Large intestine (tissue), 3 donors: ENCODE results near the gene DDX25. TPM values are rescaled to one million over a fixed set of nuclear protein-coding genes. Genes with fewer than 3 reads are reported as not detected.
A peak's percentile ranks its signal among the peaks of the same experiment; 100 is the strongest.

Source experiments
- DNase-seq, 2 donors: peaks; one replicate each; pipeline versions ENCODE4 v3.0.0 to v3.0.0-alpha.2; 2013
- H3K27ac ChIP-seq: one replicate; pipeline ENCODE4 v1.5.1; 2013; ENCODE audit warnings: low read length
- H3K27me3 ChIP-seq: 2 replicates; pipeline ENCODE4 v1.6.1; 2013; ENCODE audit warnings: low read length; ENCODE audit not compliant: control insufficient read depth, insufficient read depth
- H3K36me3 ChIP-seq: 2 replicates; pipeline ENCODE4 v1.6.1; 2013; ENCODE audit warnings: low read length; ENCODE audit not compliant: control insufficient read depth, insufficient read depth
- H3K4me1 ChIP-seq: one replicate; pipeline ENCODE4 v1.6.1; 2013; ENCODE audit warnings: low read length; ENCODE audit not compliant: control insufficient read depth, insufficient read depth
- H3K4me3 ChIP-seq: one replicate; pipeline ENCODE4 v1.5.1; 2013; ENCODE audit warnings: low read length
- H3K9me3 ChIP-seq: one replicate; pipeline ENCODE4 v1.6.1; 2013; ENCODE audit warnings: mild to moderate bottlenecking, low read depth, low read length, moderate library complexity; ENCODE audit not compliant: control insufficient read depth
- WGBS: methylation state at CpG from one replicate; pipeline ENCODE4 v1.1.5; 2013; ENCODE audit warnings: low lambda C conversion rate; ENCODE audit not compliant: insufficient coverage; 5-methylcytosine and 5-hydroxymethylcytosine counted together
- polyA plus RNA-seq: library from polyadenylated mRNA; unstranded; fragments of 120-200 nt; gene quantifications from one replicate; pipeline ENCODE4 v1.2.1, GENCODE V29; 2013

DDX25 gene
- polyA plus RNA-seq, 1 donor = 2.0 TPM

DNA sequence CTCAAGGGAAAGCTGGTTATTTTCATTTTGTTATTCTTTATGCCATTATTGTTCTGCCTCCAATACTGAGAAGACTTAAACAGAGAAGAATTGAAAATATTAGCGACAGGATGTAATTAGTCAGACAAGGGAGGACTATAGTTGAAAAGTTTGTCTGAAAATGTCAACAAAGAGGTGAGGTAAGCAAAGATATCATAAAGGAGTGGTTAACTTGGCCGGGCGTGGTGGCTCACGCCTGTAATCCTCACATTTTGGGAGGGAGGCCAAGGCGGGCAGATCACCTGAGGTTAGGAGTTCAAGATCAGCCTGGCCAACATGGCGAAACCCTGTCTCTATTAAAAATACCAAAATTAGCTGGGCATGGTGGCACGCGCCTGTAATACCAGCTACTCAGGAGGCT lies 20.9 kb upstream of the DDX25 start:
- no peak overlapping the region for H3K4me3 ChIP-seq
- no CpG with 5 or more reads among the region's 8 CpGs for WGBS

GRCh38 chr11:125886997-125887372 lies 17.3 kb upstream of the DDX25 start:
- H3K27me3 ChIP-seq = no peaks in the 10 kb centered on the region
- no peaks in the 10 kb centered on the region for H3K36me3 ChIP-seq
- no peaks in the 10 kb centered on the region for H3K4me1 ChIP-seq
- peak in 1 of 2 donors; percentile 38 for DNase-seq
- peak overlapping the region; percentile 86 for H3K4me3 ChIP-seq
- WGBS = 47% methylated on average over 3 of the region's 24 CpGs
- peak overlapping the region; percentile 88 for H3K27ac ChIP-seq
- peaks cover 3% of the 10 kb centered on the region for H3K9me3 ChIP-seq

More for the DNA sequence above, 20.9 kb upstream of the DDX25 start:
- no peaks in the 10 kb centered on the region for H3K27me3 ChIP-seq
- H3K9me3 ChIP-seq = peaks cover 3% of the 10 kb centered on the region
- H3K36me3 ChIP-seq = no peaks in the 10 kb centered on the region
- no peak for DNase-seq
- H3K27ac ChIP-seq = no peak overlapping the region
- H3K4me1 ChIP-seq = no peaks in the 10 kb centered on the region

- peak within 1 kb of the TSS; percentile 86 for H3K4me3 ChIP-seq
- H3K4me1 ChIP-seq = peaks cover 2% of the 10 kb centered on the region
- peak within 1 kb of the TSS; percentile 88 for H3K27ac ChIP-seq
- no peaks in the 10 kb centered on the region for H3K27me3 ChIP-seq
- WGBS = 0% methylated on average over 1 of the region's 91 CpGs
- no peaks in the 10 kb centered on the region for H3K36me3 ChIP-seq
- peak; percentile 88 to 95 for DNase-seq
- peaks cover 3% of the 10 kb centered on the region for H3K9me3 ChIP-seq
Measured at GRCh38 chr11:125887373-125888324, 16.7 kb upstream of the DDX25 start, which contains the start of gene HYLS1. Gene HYLS1 (plus strand): TSS chr11:125887668. CDS start chr11:125899369, 11,701 bp downstream.

GRCh38 chr11:125890447-125891100 lies 13.7 kb upstream of the DDX25 start:
- Histone ChIP-seq H3K27me3 (no peaks in the 10 kb centered on the region), H3K9me3 (peaks cover 3% of the 10 kb centered on the region), H3K36me3 (peaks cover 15% of the 10 kb centered on the region), H3K27ac (no peak overlapping the region), H3K4me3 (no peak overlapping the region), H3K4me1 (peaks cover 7% of the 10 kb centered on the region)
- DNase-seq = no peak
- WGBS = no CpG with 5 or more reads among the region's 3 CpGs

- Histone ChIP-seq H3K9me3 (peaks cover under 1% of the 10 kb centered on the region), H3K36me3 (peaks cover 17% of the 10 kb centered on the region), H3K27me3 (no peaks in the 10 kb centered on the region), H3K4me1 (peaks cover 7% of the 10 kb centered on the region), H3K4me3 (no peak overlapping the region), H3K27ac (no peak overlapping the region)
- DNase-seq = no peak
Measured at GRCh38 chr11:125892071-125892470, 12.2 kb upstream of the DDX25 start.

DNA sequence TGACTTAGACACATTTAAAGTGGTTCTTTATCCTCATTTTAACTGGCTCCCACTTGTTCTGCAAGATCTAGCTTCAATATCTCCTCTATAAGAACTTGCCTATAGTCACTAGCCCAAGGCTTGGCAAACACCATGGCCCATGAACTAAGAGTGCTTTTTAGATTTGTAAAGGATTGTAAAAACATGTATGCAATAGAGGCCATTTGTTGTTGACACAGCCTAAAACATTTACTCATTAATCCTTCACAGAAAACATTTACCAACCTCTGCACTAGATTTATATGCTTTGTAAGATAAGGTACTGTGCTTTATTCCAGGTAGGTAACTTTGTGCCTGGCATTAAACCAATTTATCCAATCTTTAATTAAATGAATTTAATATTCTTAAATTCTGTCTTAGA lies 11.3 kb upstream of the DDX25 start:
- Histone ChIP-seq H3K27me3 (no peaks in the 10 kb centered on the region), H3K4me3 (no peak overlapping the region), H3K9me3 (no peaks in the 10 kb centered on the region), H3K4me1 (peaks cover 7% of the 10 kb centered on the region), H3K27ac (no peak overlapping the region), H3K36me3 (peaks cover 17% of the 10 kb centered on the region)
- peak in 1 of 2 donors; percentile 22 for DNase-seq

- 90% methylated on average over 2 of the region's 6 CpGs for WGBS
- peaks cover 9% of the 10 kb centered on the region for H3K36me3 ChIP-seq
- DNase-seq = no peak
- peaks cover 27% of the 10 kb centered on the region for H3K27me3 ChIP-seq
- no peak overlapping the region for H3K27ac ChIP-seq
- peaks cover 14% of the 10 kb centered on the region for H3K4me1 ChIP-seq
- no peak overlapping the region for H3K4me3 ChIP-seq
- H3K9me3 ChIP-seq = peaks cover 5% of the 10 kb centered on the region
Measured at GRCh38 chr11:125901872-125902271, 2.4 kb upstream of the DDX25 start.

DNA sequence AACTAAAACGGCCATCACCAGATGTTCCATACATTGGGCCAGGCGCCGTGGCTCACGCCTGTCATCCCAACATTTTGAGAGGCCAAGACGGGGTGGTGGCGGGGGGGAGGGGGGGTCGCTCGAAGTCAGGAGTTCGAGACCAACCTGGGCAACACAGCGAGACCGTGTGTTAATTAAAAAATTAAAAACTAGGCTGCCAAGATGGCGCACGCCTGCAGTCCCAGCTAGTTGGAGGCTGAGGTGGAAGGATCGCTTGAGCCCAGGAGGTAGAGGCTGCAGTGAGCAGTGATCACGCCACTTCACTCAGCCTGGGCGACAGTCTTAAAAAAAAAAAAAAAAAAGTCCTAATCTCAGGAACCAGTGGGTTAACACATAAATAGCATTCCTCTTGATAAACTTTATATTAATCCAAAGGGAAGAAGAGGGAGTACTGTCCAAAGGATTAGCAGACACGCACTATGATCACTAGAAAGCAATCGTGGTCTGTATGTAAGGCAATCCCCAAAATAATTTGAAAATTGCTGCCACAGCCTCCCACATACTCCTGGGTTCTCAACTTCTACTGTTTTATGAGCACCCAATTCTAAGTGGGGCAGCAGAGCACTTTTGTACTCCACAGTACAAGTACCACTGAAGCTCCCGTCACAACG lies 1.9 kb upstream of the DDX25 start:
- Histone ChIP-seq H3K4me3 (peak overlapping the region; percentile 54), H3K36me3 (peaks cover 9% of the 10 kb centered on the region), H3K9me3 (peaks cover 5% of the 10 kb centered on the region), H3K27me3 (peaks cover 27% of the 10 kb centered on the region), H3K27ac (peak overlapping the region; percentile 40), H3K4me1 (peaks cover 14% of the 10 kb centered on the region)
- no peak for DNase-seq
- no CpG with 5 or more reads among the region's 20 CpGs for WGBS

DNA sequence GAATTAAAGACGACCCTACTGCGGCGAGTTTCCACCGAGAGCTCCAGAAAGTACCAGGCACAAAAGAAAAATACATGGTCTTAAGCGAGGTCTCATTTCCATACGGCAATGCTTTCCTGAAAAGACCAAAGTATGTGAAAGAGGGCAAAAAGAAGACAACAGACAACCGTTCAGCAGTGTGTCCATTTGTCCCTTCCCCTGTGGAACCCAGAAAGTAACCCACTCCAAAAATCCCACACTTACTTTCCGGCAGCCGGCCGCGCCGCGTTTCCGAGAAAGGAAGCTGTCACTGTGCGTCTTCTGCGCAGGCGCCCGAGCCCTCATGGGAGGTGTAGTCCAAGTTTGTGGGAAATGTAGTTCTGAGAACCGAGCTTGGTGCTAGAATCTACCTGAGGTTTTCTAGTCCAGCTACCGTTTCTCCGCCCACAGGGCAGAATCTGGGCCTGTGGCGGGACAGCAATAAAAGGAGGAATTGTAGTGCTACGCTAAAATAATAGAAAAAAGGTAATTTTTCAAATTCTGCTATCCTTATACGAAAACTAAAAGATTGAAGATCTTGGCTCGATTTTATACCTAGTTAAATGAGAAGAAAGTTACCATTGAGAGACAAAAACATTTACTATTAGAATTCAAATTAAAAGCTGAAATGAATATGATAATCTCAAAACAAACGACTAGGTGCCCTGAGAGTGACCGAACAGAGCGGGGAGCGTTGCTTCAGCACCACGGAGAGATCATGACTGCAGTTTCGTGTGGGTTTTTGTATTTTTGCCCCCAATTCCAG lies 1.2 kb upstream of the DDX25 start, which contains the start of gene PUS3:
Gene PUS3, minus strand, starts transcription at position 280 of the 784 bp plus-strand sequence. CDS start 6,922 bp downstream, outside the sequence.
- WGBS = 12% methylated on average over 10 of the region's 31 CpGs
- H3K27ac ChIP-seq = peak within 1 kb of the TSS; percentile 40

More for the DNA sequence above, 1.2 kb upstream of the DDX25 start, which contains the start of gene PUS3:
- Histone ChIP-seq H3K9me3 (peaks cover 5% of the 10 kb centered on the region), H3K27me3 (peaks cover 27% of the 10 kb centered on the region), H3K4me1 (peaks cover 14% of the 10 kb centered on the region), H3K4me3 (peak within 1 kb of the TSS; percentile 54), H3K36me3 (peaks cover 9% of the 10 kb centered on the region)
- peak; percentile 85 to 86 for DNase-seq
